Measurements from ENCODE around the gene MBOAT7.
A peak's percentile ranks its signal among the peaks of the same experiment; 100 is the strongest.

The MBOAT7 gene

GRCh38 chr19:54162884-54163283, 26.5 kb downstream of the MBOAT7 start:
- DNase-seq, result no peak

- peak; percentile 81 for DNase-seq
Measured at GRCh38 chr19:54162241-54162805, 27.1 kb downstream of the MBOAT7 start.

GRCh38 chr19:54160854-54161253, 28.5 kb downstream of the MBOAT7 start:
- DNase-seq, result no peak

- peak; percentile 77 for DNase-seq
Measured at GRCh38 chr19:54160182-54160811, 29.1 kb downstream of the MBOAT7 start.

- DNase-seq, result peak; percentile 99
Measured at GRCh38 chr19:54159352-54160181, 29.8 kb downstream of the MBOAT7 start, which contains the start of gene LENG1. Gene LENG1, minus strand, starts transcription at chr19:54159721. Its CDS starts 26 bp downstream, at chr19:54159695.

GRCh38 chr19:54158812-54159351, 30.5 kb downstream of the MBOAT7 start:
- DNase-seq, result no peak

GRCh38 chr19:54156953-54157352, 32.4 kb downstream of the MBOAT7 start:
- DNase-seq, result no peak

GRCh38 chr19:54156490-54156889, 32.9 kb downstream of the MBOAT7 start:
- DNase-seq, result no peak

GRCh38 chr19:54155694-54156093, 33.7 kb downstream of the MBOAT7 start:
- DNase-seq, result no peak

- DNase-seq, result no peak
Measured at GRCh38 chr19:54154603-54155345, 34.6 kb downstream of the MBOAT7 start.

GRCh38 chr19:54153731-54154326, 35.6 kb downstream of the MBOAT7 start:
- DNase-seq, result no peak

GRCh38 chr19:54152878-54153524, 36.4 kb downstream of the MBOAT7 start:
- DNase-seq, result no peak

- no peak for DNase-seq
Measured at GRCh38 chr19:54152267-54152666, 37.1 kb downstream of the MBOAT7 start.

- no peak for DNase-seq
Measured at GRCh38 chr19:54151362-54152035, 37.9 kb downstream of the MBOAT7 start.

GRCh38 chr19:54149021-54149812, 40.2 kb downstream of the MBOAT7 start:
- DNase-seq, result no peak

- DNase-seq, result no peak
Measured at GRCh38 chr19:54148158-54148557, 41.2 kb downstream of the MBOAT7 start.

- DNase-seq, result no peak
Measured at GRCh38 chr19:54147676-54148075, 41.7 kb downstream of the MBOAT7 start.

- DNase-seq, result no peak
Measured at GRCh38 chr19:54145541-54146158, 43.7 kb downstream of the MBOAT7 start.

GRCh38 chr19:54142166-54142780, 47.1 kb downstream of the MBOAT7 start:
- DNase-seq, result no peak
